ENCODE data around the gene FXYD1. TPM values are rescaled to one million over a fixed set of nuclear protein-coding genes. Genes with fewer than 3 reads are reported as not detected.
"Not testable (repeated sequence)": the region's sequence is repeated elsewhere in the genome, so short reads cannot be mapped to it uniquely, and the experiment has no call there.

Gene FXYD1
- total RNA-seq, 1 experiment from 2014 or later: not detected

DNA sequence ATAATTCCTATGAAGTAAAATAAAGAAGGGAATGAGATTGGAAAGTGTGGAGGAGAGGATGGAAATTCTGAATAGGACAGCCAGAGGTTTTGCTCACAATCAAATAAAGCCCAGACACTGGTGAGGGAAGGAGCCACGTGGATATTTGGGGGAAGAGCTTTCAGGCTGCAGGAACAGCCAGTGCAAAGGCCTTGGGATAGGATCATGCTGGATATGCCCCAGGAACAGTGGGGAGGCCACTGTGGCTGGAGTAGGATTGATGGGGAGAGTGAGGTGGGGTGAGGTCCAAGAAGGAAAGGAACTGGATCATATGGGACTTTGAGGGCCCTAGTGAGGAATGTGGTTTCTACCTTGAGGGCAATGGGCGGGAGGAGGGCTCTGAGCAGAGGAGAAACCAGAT is 11.8 kb downstream of the FXYD1 start:
- H3K27ac ChIP-seq: no peak overlapping the region
- peaks cover under 1% of the 10 kb centered on the region; the same call in 1 of the 2 replicates for H3K36me3 ChIP-seq
- H3K4me3 ChIP-seq: no peak overlapping the region
- H3K9me3 ChIP-seq (replicated peaks): no peaks in the 10 kb centered on the region
- no peaks in the 10 kb centered on the region for H3K27me3 ChIP-seq (replicated peaks)
- DNase-seq (ENCODE audit: low read depth in 1 of 2, low spot score in 2 of 2): no peak
- peaks cover 15% of the 10 kb centered on the region for H3K4me1 ChIP-seq (replicated peaks)

DNA sequence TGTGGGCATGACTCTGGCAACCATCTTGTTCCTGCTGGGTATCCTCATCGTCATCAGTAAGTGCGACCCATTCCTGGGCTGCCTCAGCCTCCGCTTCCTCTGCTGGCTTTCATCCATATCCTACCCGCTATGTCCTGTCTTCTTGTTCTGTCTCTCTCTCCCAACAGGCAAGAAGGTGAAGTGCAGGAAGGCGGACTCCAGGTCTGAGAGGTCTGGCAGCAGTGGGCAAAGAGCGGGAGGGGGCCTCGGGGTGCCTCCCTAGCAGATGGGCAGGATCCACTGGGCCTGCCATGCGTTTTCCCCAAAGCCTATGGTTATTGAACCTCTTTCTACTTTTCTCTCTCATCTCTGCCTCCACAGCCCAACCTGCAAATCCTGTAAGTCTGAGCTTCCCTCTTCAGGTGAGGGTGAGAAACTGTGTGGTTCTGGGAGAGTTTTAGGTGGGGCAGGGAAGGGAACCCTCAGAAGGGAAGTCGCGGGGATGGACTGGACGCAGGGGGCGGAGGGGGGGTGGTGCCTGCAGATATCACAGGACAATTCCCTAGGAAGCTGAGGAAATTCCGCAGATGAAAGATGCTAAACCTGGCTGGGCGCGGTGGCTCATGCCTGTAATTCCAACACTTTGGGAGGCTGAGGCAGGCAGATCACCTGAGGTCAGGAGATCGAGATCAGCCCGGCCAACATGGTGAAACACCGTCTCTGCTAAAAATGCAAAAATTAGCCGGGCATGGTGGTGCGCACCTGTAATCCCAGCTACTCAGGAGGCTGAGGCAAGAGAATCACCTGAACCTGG is 12.8 kb downstream of the FXYD1 start:
- Histone ChIP-seq H3K27ac (no peak overlapping the region), H3K36me3 (peaks cover 8% of the 10 kb centered on the region; the same call in 1 of the 2 replicates), H3K9me3 (replicated peaks) (no peaks in the 10 kb centered on the region; the same call in 1 of the 2 replicates), H3K4me1 (replicated peaks) (peaks cover 21% of the 10 kb centered on the region), H3K27me3 (replicated peaks) (no peaks in the 10 kb centered on the region), H3K4me3 (no peak overlapping the region)
- DNase-seq (ENCODE audit: low read depth in 1 of 2, low spot score in 2 of 2): no peak

DNA sequence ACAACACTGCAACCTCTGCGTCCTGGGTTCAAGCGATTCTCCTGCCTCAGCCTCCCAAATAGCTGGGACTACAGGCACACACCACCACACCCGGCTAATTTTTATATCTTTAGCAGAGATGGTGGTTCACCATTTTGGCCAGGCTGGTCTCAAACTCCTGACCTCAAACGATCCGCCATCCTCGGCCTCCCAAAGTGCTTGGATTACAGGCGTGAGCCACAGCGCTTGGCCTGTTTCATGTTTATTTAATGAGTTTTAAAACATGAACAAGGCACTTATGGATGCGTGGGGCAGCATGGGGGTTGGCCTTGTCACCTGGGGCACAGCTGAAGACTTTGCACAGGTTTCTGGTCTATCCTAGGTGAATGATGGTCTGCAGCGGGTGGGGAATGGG is 14.5 kb downstream of the FXYD1 start:
- DNase-seq (ENCODE audit: low read depth in 1 of 2, low spot score in 2 of 2); H3K4me3 ChIP-seq; H3K27ac ChIP-seq; H3K27me3 ChIP-seq (replicated peaks); H3K9me3 ChIP-seq (replicated peaks): not testable (repeated sequence)
- Histone ChIP-seq H3K4me1 (replicated peaks) (peaks cover 21% of the 10 kb centered on the region), H3K36me3 (peaks cover 24% of the 10 kb centered on the region)

DNA sequence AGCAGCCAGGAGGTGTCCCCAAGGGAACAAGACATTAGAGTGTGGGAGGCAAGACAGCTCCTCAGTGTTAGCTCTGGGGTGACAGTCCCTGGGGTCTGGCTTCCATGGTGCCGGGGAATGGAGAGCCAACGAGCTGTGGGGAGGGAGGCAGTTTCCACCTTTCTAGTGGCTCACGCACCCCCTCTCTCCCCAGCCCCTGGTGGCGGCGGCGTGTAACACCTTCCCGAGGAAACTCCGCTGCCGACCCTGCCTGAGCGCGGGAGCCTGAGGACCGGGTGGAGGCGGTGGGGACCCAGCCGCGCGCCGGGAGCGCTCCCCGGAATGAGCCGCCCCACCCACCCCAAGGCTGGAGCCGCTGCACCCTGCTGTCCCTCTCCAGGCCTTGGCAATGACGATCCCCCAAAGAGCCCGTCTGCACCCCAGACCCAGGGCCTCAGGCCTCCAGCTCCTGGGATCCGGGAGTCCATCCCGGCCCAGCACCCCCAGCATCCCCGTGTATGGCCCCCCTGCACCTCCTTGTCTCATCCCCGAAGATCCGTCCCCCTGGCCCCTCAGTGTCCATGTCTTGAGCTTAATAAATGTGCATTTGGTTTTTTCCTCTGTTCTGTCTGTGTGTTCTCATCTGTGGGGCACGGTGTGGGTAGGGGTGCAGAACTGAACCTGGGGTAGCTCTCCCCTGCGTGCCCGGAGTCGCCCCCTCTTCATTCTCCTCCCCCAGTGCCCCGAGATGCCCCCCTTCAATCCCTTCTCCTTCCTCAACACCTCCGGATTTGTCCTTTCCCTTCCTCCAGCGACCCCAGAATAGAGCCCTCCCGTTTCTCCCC is 15.3 kb downstream of the FXYD1 start:
- Histone ChIP-seq H3K36me3 (peaks cover 26% of the 10 kb centered on the region), H3K27ac (peak overlapping the region; percentile 25; the same call in 1 of the 2 replicates), H3K4me3 (peak overlapping the region; percentile 68), H3K27me3 (replicated peaks) (no peaks in the 10 kb centered on the region), H3K4me1 (replicated peaks) (peaks cover 21% of the 10 kb centered on the region), H3K9me3 (replicated peaks) (no peaks in the 10 kb centered on the region; the same call in 1 of the 2 replicates)
- DNase-seq (ENCODE audit: low read depth in 1 of 2, low spot score in 2 of 2): peak; percentile 36 to 67

DNA sequence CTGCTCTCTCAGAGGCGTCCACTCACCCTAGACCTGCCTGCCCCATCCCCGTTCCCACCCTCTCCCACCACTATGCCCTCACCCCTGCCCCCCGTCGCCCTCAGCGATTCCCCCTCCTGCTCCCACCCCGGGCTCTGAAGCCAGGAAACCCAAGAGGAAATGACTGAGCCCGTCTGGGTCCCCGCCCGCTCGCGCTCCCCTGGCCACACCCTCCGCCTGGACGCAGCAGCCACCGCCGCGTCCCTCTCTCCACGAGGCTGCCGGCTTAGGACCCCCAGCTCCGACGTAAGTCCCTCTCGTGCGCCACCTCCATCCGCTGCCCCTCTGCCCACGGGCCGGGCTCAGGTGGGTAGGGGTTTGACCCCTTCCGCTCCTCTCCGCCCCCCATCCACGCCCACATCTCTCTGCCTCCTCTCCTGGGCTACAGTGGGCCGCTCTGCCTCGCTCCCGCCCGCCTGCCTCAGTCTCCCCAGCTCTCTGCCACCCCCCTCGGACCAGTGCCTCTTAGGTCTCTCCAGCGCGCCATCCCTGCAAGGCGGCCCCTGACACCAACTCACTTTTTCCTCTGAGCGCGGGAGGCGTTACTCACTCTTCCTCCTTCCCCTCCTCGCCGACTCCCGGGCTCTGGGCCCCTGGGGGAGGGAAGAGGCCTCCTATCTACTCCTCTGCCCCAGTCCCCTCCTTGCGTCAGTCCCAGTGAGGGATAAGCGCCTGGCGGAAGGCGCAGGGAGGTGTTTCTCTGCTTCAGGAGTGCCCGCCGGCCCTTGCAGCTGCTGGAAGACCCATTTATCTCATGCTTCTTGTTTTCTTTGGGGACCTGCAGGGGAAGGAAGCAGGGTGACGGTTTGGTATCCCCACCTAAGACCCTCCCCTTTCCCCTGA is 16.1 kb downstream of the FXYD1 start, which contains the start of gene FXYD5:
Gene FXYD5, plus strand, starts transcription at position 211 of the 882 bp plus-strand sequence. CDS start 816 bp downstream, outside the sequence.
- peaks cover 33% of the 10 kb centered on the region for H3K36me3 ChIP-seq
- peaks cover 21% of the 10 kb centered on the region for H3K4me1 ChIP-seq (replicated peaks)
- no peaks in the 10 kb centered on the region; the same call in 1 of the 2 replicates for H3K9me3 ChIP-seq (replicated peaks)
- peak; percentile 52 to 76 for DNase-seq (ENCODE audit: low read depth in 1 of 2, low spot score in 2 of 2)
- H3K27me3 ChIP-seq (replicated peaks): no peaks in the 10 kb centered on the region
- peak within 1 kb of the TSS; percentile 25 for H3K27ac ChIP-seq
- peak within 1 kb of the TSS; percentile 68 for H3K4me3 ChIP-seq

DNA sequence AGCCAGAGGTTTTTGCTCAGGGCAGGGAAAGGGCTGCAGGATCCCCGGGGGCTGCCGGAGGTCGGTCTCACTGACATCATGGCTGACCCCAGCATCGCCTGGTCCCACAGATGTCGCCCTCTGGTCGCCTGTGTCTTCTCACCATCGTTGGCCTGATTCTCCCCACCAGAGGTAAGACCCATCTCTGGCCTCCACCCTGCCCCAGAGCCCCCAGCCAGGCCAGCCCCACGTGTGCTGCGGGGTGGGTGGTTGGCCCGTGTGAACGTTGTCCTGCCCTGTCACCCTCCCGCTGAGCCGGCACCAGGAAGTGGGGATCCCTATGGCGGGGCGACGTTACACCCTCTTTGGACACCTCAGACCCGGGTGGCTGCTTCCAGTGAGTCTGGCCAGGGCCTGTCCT is 16.8 kb downstream of the FXYD1 start:
- peaks cover 21% of the 10 kb centered on the region for H3K4me1 ChIP-seq (replicated peaks)

DNA sequence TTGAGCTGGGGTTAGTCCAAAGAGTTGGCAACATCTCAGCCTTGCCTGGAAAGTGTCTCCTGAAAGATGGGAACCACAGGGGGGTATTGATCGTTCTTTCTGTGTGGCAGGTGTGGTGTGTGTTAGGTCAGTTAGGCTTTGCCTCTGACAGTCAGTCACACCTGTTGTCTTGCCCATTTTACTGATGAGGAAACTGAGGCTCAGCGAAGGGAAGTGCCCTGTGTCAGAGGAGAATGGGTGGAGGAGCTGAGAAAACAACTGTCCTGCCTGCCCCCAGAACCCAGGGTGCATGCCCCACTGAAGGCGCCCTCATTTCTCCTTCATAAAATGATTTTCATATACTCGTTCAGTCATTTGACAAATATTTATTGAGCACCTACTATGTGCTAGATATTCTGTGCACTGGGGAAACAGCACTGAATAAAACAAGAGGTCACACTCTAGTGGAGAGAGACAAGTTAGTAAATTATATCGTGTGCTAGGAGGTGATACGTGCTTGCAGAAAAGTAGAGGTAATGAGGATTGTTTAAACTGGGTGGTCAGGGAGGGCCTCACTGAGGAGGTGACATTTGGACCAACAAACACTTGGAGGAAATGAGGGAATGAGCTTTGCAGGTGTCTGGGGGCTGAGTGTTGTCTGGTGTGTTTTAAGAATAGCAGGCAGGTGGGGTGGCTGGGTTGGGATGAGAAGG is 17.5 kb downstream of the FXYD1 start:
- H3K27ac ChIP-seq: no peak overlapping the region
- H3K9me3 ChIP-seq (replicated peaks): no peaks in the 10 kb centered on the region; the same call in 1 of the 2 replicates
- H3K36me3 ChIP-seq: peaks cover 47% of the 10 kb centered on the region
- H3K4me1 ChIP-seq (replicated peaks): peaks cover 21% of the 10 kb centered on the region
- DNase-seq (ENCODE audit: low read depth in 1 of 2, low spot score in 2 of 2): no peak
- peak overlapping the region; percentile 68; the same call in 1 of the 2 replicates for H3K4me3 ChIP-seq
- no peaks in the 10 kb centered on the region for H3K27me3 ChIP-seq (replicated peaks)

More for the DNA sequence above, 16.8 kb downstream of the FXYD1 start:
- Histone ChIP-seq H3K4me3 (peak overlapping the region; percentile 68), H3K36me3 (peaks cover 40% of the 10 kb centered on the region), H3K27me3 (replicated peaks) (no peaks in the 10 kb centered on the region), H3K9me3 (replicated peaks) (no peaks in the 10 kb centered on the region; the same call in 1 of the 2 replicates), H3K27ac (no peak overlapping the region)
- no peak for DNase-seq (ENCODE audit: low read depth in 1 of 2, low spot score in 2 of 2)

DNA sequence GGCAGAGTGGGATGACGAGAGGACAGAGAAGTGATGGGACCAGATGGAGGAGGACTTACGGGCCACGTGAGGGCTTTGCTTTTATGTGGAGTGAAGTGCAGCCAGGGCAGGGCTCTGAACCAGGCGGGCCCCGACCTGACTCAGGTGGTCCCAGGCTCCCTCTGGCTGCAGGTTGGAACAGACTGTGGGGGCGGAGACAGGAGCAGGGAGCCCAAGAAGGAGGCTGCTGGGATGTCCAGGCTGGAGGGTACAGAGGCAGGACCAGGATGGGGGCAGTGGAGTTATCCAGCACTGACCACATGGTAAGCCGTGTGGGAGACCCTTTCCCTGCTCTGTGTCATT is 18.0 kb downstream of the FXYD1 start:
- DNase-seq (ENCODE audit: low read depth in 1 of 2, low spot score in 2 of 2): no peak
- Histone ChIP-seq H3K4me1 (replicated peaks) (peaks cover 21% of the 10 kb centered on the region), H3K36me3 (peaks cover 52% of the 10 kb centered on the region), H3K4me3 (no peak overlapping the region), H3K27me3 (replicated peaks) (no peaks in the 10 kb centered on the region), H3K9me3 (replicated peaks) (no peaks in the 10 kb centered on the region; the same call in 1 of the 2 replicates), H3K27ac (no peak overlapping the region)

DNA sequence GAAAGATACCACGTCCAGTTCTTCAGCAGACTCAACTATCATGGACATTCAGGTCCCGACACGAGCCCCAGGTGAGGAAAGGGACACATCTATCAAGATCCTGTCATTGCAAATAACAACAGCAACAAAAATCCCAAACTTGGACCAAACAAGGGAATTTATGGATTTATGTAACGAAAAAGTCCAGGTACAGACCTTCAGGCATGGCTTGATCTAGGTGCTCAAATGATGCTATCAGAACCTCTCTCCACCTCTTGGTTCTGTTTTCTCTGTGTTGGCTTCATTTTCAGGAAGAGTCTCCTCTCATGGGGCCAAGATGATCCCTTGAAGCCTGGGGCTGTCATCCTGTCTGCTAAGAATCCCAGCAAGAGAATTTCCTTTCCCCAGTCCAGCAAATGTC is 18.8 kb downstream of the FXYD1 start:
- no peak for DNase-seq (ENCODE audit: low read depth in 1 of 2, low spot score in 2 of 2)

DNA sequence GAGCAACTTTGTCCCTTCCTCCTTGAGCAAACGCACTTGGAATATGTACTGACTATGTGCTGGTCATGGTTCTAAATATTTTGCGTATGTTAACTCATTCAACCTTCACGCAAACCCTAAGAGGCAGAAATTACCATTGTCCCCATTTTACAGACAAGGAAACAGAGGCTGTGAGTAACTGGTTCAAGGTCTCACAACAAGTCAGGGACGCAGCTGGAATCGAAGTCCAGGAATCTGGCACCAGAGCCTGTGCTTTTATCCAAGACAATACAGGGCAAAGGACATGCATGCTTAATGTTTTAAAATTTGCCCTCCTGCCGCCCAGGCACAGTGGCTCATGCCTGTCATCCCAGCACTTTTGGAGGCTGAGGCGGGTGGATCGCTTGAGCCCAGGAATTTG is 21.0 kb downstream of the FXYD1 start:
- Histone ChIP-seq H3K27ac (no peak overlapping the region), H3K36me3 (peaks cover 78% of the 10 kb centered on the region), H3K9me3 (replicated peaks) (peaks cover 3% of the 10 kb centered on the region; the same call in 1 of the 2 replicates), H3K4me1 (replicated peaks) (peaks cover 10% of the 10 kb centered on the region), H3K27me3 (replicated peaks) (no peaks in the 10 kb centered on the region), H3K4me3 (no peak overlapping the region)
- DNase-seq (ENCODE audit: low read depth in 1 of 2, low spot score in 2 of 2): no peak

More for the DNA sequence above, 18.8 kb downstream of the FXYD1 start:
- Histone ChIP-seq H3K27ac (no peak overlapping the region), H3K4me1 (replicated peaks) (peaks cover 21% of the 10 kb centered on the region), H3K4me3 (no peak overlapping the region), H3K36me3 (peaks cover 60% of the 10 kb centered on the region), H3K27me3 (replicated peaks) (no peaks in the 10 kb centered on the region), H3K9me3 (replicated peaks) (no peaks in the 10 kb centered on the region; the same call in 1 of the 2 replicates)

DNA sequence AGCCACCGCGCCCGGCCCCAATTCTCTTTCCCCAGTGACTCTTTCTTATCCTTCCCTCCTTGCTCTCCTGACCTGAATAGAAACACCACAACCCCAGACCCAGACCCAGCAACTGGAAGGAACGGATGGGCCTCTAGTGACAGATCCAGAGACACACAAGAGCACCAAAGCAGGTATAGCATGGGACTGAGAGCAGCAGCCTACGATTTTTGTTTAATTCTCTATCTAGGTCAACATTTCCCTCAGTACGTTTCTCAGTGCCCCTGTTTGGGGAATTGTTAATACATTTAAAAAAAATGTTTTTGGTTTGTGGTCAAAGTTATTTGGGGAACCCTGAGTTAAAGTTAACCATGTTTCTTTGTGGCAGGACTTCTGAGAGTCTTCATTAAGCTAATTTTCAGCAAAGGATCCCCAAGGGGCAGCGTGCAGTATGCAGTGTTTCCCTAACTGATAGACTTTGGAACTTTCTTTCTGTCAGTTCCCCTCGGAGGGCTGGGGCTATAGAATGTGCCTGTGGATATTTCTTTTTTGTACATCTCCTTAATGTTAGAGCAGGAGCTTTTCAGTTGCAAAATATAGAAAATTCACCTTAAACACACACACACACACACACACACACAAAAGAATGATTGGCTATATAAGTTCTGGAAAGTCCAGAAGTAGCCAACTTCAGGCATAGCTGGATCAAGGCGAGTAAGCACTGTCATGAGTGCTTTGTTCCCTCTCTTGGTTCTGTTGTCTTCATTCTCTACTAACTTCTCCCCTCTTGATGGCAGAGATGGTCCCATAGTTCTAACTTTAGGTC is 22.2 kb downstream of the FXYD1 start:
- Histone ChIP-seq H3K36me3 (peaks cover 86% of the 10 kb centered on the region), H3K9me3 (replicated peaks) (peaks cover 3% of the 10 kb centered on the region; the same call in 1 of the 2 replicates), H3K4me1 (replicated peaks) (peaks cover 2% of the 10 kb centered on the region), H3K4me3 (no peak overlapping the region), H3K27me3 (replicated peaks) (no peaks in the 10 kb centered on the region), H3K27ac (no peak overlapping the region)
- no peak for DNase-seq (ENCODE audit: low read depth in 1 of 2, low spot score in 2 of 2)

DNA sequence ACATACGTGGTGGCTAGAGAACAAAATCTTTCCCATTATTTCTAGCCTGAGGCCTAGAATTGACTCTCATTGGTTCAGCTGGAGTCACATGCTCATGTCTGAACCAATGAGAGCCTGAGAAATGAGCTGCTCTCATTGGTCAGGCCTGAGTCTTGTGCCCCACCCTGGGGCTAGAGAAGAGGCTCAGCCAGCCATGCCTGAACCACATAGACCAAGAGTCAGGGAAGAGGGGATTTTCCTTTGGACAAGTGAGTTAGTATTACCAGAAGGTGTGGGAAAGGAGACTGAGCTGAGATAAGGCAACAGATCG is 22.8 kb downstream of the FXYD1 start:
- H3K9me3 ChIP-seq (replicated peaks): peaks cover 3% of the 10 kb centered on the region; the same call in 1 of the 2 replicates
- H3K4me1 ChIP-seq (replicated peaks): no peaks in the 10 kb centered on the region
- H3K36me3 ChIP-seq: peaks cover 88% of the 10 kb centered on the region
- H3K27ac ChIP-seq: no peak overlapping the region
- no peaks in the 10 kb centered on the region for H3K27me3 ChIP-seq (replicated peaks)
- no peak for DNase-seq (ENCODE audit: low read depth in 1 of 2, low spot score in 2 of 2)
- no peak overlapping the region for H3K4me3 ChIP-seq

Data from SJSA1 (cell line).